H1 (cell line): ENCODE data around the gene NPTXR. TPM values are rescaled to one million over a fixed set of nuclear protein-coding genes. Genes with fewer than 3 reads are reported as not detected.

Experiments used
- BRCA1 ChIP-seq: IDR thresholded peaks from 2 replicates; pipeline ENCODE4 v1.6.1; 2012; ENCODE audit warnings: low read depth, low read length, improper control_type of control experiment
- HDAC2 ChIP-seq, 2 experiments: fragments of 300-600 bp in 1 of 2; sonication (generic) in 1 of 2; IDR thresholded peaks; 2 replicates each; pipeline ENCODE4 v1.6.1; 2011 to 2012; ENCODE audit warnings: low read depth in 2 of 2, low read length in 2 of 2, mild to moderate bottlenecking in 2 of 2, moderate library complexity in 2 of 2, borderline replicate concordance in 1 of 2, inconsistent platforms in 1 of 2
- KDM5A ChIP-seq: fragments of 200-600 bp; IDR thresholded peaks from 2 replicates; pipeline ENCODE4 v1.7.1; 2012; ENCODE audit warnings: mild to moderate bottlenecking, low read length, inconsistent platforms, mixed read lengths
- RNF2 ChIP-seq: fragments of 200-900, 300-1000 bp; sonication (generic); IDR thresholded peaks from 2 replicates; pipeline ENCODE4 v1.7.1; 2016; ENCODE audit warnings: borderline replicate concordance, low read depth, mild to moderate bottlenecking, antibody characterized with exemption, low read length; ENCODE audit not compliant: poor library complexity, severe bottlenecking; ENCODE audit errors: missing control alignments
- SAP30 ChIP-seq: fragments of 300-600 bp; sonication (generic); IDR thresholded peaks from 2 replicates; pipeline ENCODE4 v1.7.1; 2012; ENCODE audit warnings: low read length, moderate library complexity, mild to moderate bottlenecking, inconsistent platforms; ENCODE audit not compliant: insufficient read depth, insufficient replicate concordance
- SP1 ChIP-seq: IDR thresholded peaks from 2 replicates; pipeline ENCODE4 v1.6.1; 2011; ENCODE audit warnings: low read depth, low read length
- SP4 ChIP-seq: IDR thresholded peaks from 2 replicates; pipeline ENCODE4 v1.6.1; 2012; ENCODE audit warnings: low read length, inconsistent platforms
- TEAD4 ChIP-seq: IDR thresholded peaks from 2 replicates; pipeline ENCODE4 v1.6.1; 2012; ENCODE audit warnings: low read depth, low read length, inconsistent platforms, mixed read lengths
- USF2 ChIP-seq: IDR thresholded peaks from 2 replicates; pipeline ENCODE4 v1.6.1; 2011; ENCODE audit warnings: low read length, improper control_type of control experiment
- polyA plus RNA-seq, 7 experiments: library from polyadenylated mRNA; depleted of rRNA in 3 of 7; stranded (reverse) in 5 of 7; unstranded in 2 of 7; fragments of >200 nt in 5 of 7; fragments of 200-250 nt in 2 of 7; gene quantifications; 1 replicate in 5 of 7; 2 replicates in 1 of 7; 4 replicates in 1 of 7; pipeline versions ENCODE4 v1.2.1 to v1.2.3, GENCODE V29; 2011 to 2013; ENCODE audit warnings: missing spikeins in 2 of 7, mixed read lengths in 2 of 7
- total RNA-seq: library from RNA; stranded (reverse); fragmentation: NEBNext Ultra II Directional; extraction: Animal tissue kit (Norgen Biotek cat#: 25700); gene quantifications from 2 replicates; pipeline ENCODE4 v1.2.1, GENCODE V29; 2021

Gene NPTXR
- total and polyA plus RNA-seq, 2 of the 8 experiments (the other 6 are each of a cell fraction or from before 2014, with no cell fraction given) = 3.7 to 6.4 TPM

GRCh38 chr22:38793721-38794466 lies 49.9 kb downstream of the NPTXR start, which contains the start of gene DNAL4 (continued):
- no peak for TF ChIP-seq TEAD4
- TF ChIP-seq KDM5A = no peak
- TF ChIP-seq RNF2 = no peak
- TF ChIP-seq USF2 = no peak
- peak; percentile 37 for TF ChIP-seq SAP30
- TF ChIP-seq BRCA1 = no peak
- no peak for TF ChIP-seq HDAC2 (IDR thresholded peaks at IDR 0.05; ENCODE audit: borderline replicate concordance in 1 of 2, low read depth in 2 of 2, low read length in 2 of 2)
- no peak; the same call in 1 of the 2 replicates for TF ChIP-seq SP4
- TF ChIP-seq SP1 = peak; percentile 93
